ENCODE results near the gene ALG3. TPM values are rescaled to one million over a fixed set of nuclear protein-coding genes. Genes with fewer than 3 reads are reported as not detected.

The ALG3 gene
- total RNA-seq, 1 donor from 2014 or later = 78.1 TPM

- DNase-seq (ENCODE audit: low read depth) = no peak
- TF ChIP-seq, protein P1, sequence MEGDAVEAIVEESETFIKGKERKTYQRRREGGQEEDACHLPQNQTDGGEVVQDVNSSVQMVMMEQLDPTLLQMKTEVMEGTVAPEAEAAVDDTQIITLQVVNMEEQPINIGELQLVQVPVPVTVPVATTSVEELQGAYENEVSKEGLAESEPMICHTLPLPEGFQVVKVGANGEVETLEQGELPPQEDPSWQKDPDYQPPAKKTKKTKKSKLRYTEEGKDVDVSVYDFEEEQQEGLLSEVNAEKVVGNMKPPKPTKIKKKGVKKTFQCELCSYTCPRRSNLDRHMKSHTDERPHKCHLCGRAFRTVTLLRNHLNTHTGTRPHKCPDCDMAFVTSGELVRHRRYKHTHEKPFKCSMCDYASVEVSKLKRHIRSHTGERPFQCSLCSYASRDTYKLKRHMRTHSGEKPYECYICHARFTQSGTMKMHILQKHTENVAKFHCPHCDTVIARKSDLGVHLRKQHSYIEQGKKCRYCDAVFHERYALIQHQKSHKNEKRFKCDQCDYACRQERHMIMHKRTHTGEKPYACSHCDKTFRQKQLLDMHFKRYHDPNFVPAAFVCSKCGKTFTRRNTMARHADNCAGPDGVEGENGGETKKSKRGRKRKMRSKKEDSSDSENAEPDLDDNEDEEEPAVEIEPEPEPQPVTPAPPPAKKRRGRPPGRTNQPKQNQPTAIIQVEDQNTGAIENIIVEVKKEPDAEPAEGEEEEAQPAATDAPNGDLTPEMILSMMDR (conservative IDR thresholded peaks at IDR 0.05; ENCODE audit: low read depth, low read length) = no peak
Observed at GRCh38 chr3:184234671-184235380, 13.9 kb downstream of the ALG3 start.

DNA sequence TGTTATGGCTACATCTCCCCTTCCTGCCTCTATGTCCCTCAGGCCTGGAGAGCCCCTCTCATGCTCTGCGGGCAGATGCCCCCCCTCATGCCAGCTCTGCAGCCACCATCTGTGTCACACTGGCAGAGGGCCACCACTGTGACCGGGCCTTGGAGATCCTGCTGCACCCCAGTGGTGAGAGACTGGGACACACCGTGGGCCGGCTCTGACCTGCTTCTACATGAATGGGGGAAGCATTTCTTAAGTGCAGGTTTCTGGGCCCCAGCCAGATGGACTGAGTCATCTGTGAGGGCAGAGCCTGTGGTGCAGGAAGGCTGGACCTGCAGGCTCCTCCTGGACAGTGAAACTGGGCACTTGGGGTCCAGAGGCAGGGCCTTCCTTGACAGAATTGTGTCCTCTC is 14.5 kb downstream of the ALG3 start:
- H3K4me3 ChIP-seq (ENCODE audit: low read depth, low read length) = no peak overlapping the region
- peak; percentile 57 for DNase-seq (ENCODE audit: low read depth)
- TF ChIP-seq, protein P1 (conservative IDR thresholded peaks at IDR 0.05; ENCODE audit: low read depth, low read length) = peak; percentile 40

More at GRCh38 chr3:184234671-184235380, 13.9 kb downstream of the ALG3 start:
- H3K4me3 ChIP-seq (ENCODE audit: low read depth, low read length) = no peak overlapping the region

DNA sequence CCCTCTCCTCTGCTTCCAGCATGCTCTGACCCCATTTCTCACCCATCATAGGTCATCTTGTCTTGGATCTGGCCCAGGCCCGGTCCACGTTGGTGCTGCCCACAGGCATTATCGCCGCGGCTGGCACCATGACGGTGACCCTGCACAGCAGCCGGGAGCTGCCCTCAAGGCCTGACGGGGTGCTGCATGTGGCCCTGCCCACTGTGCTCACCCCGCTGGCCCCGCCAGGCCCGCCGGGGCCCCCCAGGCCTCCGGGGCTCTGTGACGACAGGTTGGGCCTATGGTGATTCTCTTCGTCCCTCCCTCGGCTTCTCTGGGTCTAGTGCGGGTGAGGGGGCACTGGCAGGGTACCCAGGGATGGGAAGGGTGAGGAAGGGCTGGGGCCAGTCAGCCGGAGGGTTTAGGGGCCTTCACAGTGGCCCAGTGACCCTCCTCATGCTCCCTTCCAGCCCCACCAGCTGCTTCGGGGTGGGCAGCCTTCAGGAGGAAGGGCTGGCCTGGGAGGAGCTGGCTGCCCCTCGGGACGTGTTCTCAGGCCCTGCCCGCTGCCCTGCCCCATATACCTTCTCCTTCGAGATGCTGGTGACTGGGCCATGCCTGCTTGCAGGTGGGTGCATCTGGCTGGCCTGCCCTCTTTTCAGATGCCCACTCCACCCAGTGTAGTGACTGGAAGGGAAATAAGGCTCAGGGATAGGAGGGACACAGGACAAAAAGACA is 15.5 kb downstream of the ALG3 start:
- TF ChIP-seq, protein P1 (conservative IDR thresholded peaks at IDR 0.05; ENCODE audit: low read depth, low read length) = no peak
- DNase-seq (ENCODE audit: low read depth) = no peak
- H3K4me3 ChIP-seq (ENCODE audit: low read depth, low read length) = no peak overlapping the region

- TF ChIP-seq, protein P1 (conservative IDR thresholded peaks at IDR 0.05; ENCODE audit: low read depth, low read length) = no peak
- H3K4me3 ChIP-seq (ENCODE audit: low read depth, low read length) = no peak overlapping the region
- no peak for DNase-seq (ENCODE audit: low read depth)
Observed at GRCh38 chr3:184231671-184232070, 17.1 kb downstream of the ALG3 start.

GRCh38 chr3:184230603-184231528 is 17.9 kb downstream of the ALG3 start:
- TF ChIP-seq, protein P1 (conservative IDR thresholded peaks at IDR 0.05; ENCODE audit: low read depth, low read length) = no peak
- H3K4me3 ChIP-seq (ENCODE audit: low read depth, low read length) = no peak overlapping the region
- no peak for DNase-seq (ENCODE audit: low read depth)

DNA sequence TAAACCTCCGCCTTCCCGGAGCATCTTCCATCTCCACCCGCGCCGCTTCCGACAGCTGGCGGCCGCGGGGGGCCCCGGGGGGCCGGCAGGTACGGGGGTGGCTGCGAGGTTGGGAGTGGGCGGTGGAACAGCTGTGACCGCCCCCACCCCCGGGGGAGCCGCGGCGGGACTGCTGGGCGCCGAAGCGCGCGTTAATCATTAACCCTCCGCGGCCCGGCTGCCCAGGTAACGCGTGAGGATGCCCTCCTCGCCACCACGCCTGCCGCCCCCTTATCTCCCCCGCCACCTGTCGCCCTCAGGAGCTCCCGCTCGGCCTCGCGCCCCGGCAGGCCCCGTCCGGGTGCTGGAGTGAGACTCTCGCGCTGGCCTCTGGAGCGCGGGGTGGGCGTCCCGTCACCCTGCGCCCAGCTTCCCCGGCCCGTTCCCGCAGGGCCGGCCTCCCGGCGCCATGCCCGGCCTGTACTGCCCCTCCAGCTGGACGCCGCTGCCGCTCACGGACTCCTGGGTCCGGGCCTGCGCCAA is 18.6 kb downstream of the ALG3 start:
- no peak for DNase-seq (ENCODE audit: low read depth)
- TF ChIP-seq, protein P1 (conservative IDR thresholded peaks at IDR 0.05; ENCODE audit: low read depth, low read length) = no peak
- H3K4me3 ChIP-seq (ENCODE audit: low read depth, low read length) = peak overlapping the region; percentile 43

Measured in epithelial cell of proximal tubule (primary cell).